Activated CD4-positive, CD25-positive, alpha-beta regulatory T cell treated with anti-CD3 and anti-CD28 coated beads, Interleukin-2, amount 50 U/mL, for 72 hours (primary cell): Measurements from ENCODE around the gene RALA.
"Not testable (repeated sequence)": the region's sequence is repeated elsewhere in the genome, so short reads cannot be mapped to it uniquely, and the experiment has no call there.

Experiments used
- DNase-seq: peaks from one replicate; pipeline ENCODE4 v3.0.0; 2021

Gene RALA

DNA sequence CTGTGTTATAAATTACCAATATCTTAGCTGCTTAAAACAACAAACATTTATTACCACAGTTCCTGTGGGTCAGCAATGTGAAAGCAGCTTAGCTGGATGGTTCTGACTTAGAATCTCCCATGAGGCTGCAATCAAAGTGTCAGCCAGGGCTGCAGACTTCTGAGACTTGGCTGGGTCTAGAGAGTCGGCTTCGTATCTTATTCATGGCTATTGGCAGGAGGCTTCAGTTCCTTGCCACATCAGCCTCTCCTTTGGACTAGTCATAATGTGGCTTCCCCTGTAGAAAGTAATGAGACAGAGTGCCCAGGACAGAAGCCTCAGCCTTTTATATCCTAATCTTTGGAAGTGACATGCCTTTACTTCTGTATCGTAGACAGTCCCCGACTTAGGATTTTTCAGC is 27.3 kb downstream of the RALA start:
- DNase-seq, result no peak

DNA sequence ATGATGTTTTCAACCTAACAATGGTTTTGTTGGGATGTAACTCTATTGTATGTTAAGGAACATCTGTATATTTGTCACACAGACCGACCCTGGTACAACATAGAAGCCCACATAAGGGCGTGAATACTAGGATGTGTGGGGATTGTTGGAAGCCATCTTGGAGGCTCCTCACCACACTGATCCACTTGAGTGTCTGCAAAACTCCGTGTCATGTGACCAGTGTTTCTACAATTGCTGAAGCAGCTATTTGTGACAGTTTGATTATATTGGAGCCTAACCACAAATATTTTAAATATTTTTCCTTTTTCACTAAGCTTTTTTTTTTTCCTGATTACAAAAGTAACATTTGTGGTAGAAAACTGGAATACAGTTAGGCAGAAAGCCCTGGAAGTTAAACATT is 27.9 kb downstream of the RALA start:
- no peak for DNase-seq

DNA sequence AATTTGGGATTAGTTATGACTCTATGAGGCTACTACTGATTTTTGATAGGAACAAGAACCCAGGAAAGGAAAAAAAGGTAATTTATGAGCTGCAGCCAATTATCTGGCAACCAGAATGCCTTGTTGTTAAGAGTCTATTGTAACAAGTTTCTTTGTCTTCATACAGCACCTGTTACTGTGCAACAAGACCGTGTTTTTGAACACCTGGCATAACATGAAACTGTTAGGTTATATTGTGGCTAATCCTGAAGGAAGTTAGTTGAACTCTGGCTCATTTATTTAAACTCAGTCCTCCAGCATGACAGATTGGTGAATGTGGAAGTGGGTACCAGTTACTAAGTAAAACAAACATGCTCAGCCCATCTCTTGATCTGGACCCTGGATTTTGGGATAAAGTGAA is 33.0 kb downstream of the RALA start:
- no peak for DNase-seq

DNA sequence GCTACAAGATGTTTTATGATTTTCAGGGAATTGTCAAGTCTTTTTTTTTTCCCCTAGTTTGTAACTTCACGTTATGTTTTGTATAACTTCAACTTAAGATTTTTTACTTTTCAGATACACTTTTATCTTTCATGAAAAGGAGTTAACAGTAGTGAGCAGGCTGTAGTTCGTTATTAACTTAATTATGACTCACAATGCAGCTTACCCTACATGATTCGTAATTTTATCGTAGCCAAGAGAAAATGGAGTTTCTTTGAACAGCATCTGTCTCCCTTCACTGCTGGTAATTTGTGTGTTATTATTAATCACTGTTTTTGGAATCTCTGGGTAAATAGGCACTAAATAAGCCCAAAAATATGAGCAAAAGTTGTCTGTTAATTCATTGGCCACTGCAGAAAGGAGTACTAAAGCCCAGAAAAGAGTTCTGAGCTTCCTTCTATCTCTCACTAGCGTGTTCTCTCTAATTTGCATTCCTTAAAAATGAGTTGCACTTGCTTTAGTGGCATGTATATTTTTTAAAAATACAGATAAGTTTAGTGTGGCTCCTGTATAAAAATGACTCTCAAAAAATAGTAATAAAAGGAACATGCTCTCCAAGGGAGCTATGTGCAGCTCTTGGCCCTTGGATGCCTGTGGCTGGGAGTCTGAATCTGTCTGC is 36.1 kb downstream of the RALA start:
- no peak for DNase-seq

DNA sequence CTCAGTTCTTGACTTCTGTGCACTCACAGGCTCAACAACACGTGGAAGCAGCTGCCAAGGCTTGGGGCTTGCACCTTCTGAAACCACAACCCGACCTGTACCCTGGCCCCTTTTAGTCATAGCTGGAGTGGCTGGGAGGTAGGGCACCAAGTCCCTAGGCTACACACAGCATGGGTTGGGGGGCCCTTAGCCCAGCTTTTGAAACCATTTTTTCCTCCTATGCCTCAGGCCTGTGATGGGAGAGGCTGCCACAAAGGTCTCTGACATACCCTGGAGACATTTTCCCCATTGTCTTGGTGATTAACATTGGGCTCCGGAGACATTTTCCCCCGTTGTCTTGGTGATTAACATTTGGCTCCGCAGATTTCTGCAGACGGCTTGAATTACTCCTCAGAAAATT is 38.6 kb downstream of the RALA start:
- DNase-seq, result no peak

DNA sequence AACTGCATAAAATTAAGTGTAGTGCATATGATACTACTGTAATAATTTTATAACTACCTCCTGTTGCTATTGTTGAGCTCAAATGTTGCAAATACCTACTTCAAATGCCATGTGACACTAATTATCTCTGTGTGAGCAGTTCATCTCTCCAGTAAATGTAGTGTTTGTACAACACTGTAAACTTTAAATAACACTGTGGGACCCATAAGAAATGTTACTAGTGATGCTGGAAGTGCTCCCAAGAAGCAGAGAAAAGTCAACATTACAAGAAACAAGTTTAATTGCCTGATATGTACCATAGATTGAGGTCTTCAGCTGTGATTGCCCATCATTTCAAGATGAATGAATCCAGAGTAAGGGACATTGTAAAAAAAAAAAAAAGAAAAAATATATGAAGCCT is 39.9 kb downstream of the RALA start:
- DNase-seq, result no peak

DNA sequence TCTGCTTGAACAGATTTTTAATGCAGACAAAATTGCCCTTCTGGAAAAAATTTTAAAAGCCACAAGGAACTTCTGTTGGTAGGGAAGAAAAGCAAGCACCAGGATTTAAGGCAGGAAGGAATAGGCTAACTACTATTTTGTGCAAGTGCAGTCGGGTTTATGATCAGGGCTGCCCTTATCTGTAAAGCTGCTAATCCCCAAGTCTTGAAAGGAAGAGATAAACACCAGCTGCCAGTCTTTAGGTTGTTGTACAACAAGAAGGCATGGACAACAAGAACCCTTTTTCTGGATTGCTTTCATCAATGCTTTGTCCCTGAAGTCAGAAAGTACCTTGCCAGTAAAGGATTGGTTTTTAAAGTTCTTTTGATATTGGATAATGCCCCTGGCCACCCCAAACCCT is 40.7 kb downstream of the RALA start:
- no peak for DNase-seq

DNA sequence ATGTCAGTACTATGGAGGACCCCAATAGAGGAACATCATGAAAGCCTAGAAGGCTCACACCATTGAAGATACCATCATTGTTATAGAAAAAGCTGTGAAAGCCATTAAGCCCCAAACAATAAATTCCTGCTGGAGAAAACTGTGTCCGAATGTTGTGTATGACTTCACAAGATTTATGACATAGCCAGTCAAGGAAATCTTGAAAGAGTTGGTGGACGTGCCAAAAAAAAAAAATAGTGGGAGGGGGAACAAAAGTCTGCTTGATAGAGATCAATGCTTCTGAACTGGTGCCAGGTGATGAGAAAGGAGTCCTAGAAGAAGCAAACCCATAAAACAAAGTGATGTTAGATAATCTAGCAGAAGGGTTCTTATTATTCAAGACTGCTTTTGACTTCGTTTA is 41.2 kb downstream of the RALA start:
- no peak for DNase-seq

DNA sequence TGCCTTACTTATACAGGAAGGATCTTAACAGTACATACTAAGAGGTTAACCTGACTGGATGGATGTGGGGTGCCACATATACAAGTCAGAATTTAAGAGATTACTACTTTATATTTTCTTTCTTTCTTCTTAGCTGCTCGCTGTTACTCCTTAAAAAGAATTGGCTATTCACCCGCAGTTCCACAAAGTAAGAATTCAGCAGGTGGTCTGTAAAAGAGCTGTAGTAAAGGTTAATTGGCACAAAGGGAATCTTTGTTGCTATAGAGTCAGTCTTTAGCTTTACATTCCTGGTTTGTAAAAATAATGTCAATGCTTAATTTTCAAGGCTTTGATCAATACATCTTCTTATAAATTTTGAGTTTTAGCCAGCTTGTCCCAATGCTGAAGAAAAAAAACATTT is 43.2 kb downstream of the RALA start:
- DNase-seq, result no peak

DNA sequence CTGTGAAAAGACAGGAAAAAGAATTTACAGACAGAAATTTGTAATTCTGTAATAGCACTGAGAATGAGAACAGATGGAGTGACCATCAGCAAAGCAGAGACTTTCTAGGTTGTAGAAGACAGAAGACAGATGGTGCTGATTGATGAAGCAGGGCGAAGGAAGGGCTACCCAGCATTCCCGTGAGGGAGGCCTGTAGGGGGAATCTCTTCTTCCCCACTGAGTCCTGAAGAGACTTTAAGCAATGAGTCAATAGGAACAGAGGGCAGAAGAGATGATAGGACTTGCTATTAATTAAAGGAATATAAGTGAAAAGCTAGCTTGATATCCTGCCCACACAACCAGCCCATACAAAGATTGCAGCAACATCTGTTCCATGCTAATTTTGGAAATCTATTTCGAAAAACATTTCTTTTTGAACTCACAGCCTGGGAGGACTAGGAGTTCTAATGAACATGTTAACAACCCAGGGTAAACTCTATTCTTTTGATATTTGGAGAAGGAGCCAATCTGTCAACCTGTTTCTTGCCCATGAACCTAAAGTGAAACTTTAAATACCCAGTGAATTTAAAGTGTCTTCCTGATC is 44.1 kb downstream of the RALA start:
- DNase-seq, result no peak

DNA sequence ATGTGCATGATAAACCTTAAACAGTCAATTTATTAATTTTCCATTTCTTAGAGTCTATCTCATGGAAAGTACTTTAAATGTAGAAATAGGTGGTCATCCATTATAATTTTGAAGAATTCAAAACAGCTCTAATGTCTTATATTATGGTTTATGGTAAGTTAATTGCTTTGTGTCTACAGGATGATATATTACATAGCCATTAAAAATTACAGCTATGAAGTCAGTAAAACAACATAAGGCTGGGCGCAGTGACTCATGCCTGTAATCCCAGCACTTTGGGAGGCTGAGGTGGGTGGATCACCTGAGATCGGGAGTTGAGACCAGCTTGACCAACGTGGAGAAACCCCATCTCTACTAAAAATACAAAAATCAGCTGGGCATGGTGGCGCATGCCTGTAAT is 44.9 kb downstream of the RALA start:
- DNase-seq, result not testable (repeated sequence)

DNA sequence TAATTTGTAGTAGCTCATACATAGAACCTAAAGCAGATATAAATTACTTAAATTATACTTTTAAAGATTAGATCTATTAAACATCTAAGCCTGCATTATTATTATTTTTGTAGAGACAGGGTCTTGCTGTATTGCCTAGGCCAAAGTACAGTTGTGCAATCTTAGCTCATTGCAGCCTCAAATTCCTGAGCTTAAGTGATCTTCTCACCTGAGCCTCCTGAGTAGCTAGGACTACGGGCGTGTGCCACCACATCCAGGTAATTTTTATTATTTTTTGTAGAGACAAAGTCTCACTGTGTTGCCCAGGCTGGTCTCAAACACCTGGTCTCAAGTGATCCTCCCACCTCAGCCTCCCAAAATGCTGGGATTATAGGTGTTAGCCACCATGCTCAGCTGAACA is 46.7 kb downstream of the RALA start:
- DNase-seq, result no peak

DNA sequence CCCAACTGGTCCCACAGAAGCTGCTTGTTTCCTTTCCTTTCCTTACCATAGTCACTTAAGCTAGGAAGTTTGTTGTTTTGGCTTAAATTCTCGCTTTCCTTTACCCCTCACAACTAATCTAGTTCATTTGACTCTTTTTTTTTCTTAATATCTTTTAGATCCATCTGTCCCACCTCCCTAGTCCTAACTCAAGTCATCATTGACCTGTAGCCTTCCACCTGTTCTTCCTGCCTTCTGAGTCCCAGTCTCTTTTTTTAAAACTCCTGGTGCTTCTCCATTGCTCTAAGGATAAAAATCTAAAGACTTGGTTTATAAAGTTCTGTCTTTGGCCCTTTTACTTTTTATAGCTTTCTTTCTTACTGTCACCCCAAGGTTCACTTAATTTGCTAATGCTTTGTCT is 47.6 kb downstream of the RALA start:
- no peak for DNase-seq

DNA sequence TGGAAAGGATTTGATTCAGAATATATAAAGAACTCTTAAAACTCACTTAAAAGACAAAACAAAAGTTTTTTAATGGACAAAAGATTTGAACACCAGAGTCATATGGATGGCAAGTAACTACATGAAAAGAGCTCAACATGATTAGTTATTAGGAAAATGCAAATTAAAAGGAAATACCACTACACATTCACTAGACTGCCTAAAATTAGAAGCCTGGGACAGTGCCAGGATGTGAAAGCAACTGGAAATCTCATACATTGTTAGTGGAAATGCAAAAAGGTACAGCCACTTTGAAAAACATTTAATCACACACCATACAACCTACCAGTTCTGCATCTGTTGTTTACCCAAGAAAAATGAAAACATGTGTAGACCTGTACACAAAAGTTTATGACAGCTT is 48.8 kb downstream of the RALA start:
- no peak for DNase-seq

DNA sequence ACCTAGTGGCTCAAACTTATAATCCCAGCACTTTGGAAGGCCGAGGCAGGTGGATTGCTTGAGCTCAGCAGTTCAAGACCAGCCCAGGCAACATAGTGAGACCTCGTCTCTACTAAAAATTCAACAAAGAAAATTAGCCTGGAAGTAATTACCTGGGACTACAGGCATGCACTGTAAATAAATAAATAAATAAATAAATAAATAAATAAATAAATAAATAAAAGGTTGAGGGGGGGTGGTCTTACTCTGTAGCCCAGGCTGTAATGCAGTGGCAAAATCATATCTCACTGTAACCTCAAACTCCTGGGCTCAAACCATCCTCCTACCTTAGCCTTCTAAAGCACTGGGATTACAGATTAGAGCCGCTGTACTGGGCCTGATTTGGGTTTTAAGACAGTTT is 50.5 kb downstream of the RALA start:
- DNase-seq, result no peak

DNA sequence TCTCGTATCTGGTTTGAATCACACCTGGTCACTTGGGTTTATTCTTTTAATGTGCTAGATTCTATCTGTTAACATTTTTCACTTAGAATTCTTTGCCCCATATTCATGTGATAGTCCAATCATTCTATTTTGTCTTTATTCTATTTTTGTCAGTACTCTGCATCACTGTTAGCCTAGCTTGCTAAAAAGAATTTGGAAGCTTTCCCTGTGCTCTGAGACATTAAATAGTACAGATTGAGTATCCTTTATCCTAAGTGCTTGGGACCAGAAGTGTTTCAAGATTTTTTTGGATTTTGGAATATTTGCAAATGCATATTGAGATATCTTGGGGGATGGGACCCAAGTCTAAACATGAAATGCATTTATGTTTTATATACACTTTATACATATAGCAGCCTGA is 51.0 kb downstream of the RALA start:
- no peak for DNase-seq

DNA sequence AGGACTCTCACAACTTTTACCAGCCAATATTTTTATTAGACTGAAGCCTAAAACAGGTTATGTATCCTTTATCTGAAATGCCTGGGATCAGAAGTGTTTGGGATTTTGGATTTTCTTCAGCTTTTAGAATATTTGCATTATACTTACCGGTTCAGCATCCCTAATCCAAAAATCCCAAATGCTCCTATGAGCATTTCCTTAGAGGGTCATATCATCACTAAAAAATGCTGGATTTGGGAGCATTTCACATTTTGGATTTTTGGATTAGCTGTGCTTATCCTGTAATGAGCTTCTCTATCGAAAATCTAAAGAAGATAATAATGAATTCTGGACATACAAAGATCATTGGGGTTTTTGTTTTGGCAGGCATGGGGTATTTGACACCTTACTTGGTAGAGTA is 53.0 kb downstream of the RALA start:
- DNase-seq, result no peak

DNA sequence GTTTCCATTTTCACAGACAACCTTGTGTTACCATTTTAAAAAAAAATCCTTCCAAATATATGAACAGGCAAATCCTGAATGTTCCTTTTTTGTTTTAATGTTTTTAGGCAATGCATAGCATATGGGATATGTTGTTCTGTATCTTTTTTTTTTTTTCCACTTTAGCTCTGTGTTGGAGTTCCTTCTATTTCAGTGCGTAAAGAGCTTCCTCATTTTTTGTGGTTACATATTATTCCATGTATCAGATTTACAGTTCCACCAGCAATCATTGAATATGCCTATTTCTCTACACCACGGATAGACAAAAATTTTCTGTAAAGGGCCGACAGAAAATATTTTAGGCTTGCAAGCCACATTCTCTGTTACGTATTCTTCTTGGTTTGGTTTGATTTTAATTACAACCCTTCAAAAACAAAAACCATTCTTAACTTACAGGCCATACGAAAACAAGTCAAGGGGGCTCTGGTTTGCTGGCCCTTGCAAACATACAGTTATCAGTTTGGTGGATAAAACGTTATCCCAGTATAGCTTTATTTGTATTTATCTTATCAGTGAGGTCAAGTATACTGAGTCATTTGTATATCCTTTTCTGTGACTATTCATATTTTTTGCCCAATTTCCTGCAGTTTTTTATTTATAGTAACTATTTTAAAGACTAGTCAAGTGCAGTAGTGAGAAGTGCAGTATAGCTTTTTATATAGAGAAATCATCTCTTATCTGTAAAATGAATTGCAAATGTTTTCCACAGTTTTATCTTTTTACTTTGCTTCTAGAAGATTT is 55.7 kb downstream of the RALA start:
- DNase-seq, result no peak

DNA sequence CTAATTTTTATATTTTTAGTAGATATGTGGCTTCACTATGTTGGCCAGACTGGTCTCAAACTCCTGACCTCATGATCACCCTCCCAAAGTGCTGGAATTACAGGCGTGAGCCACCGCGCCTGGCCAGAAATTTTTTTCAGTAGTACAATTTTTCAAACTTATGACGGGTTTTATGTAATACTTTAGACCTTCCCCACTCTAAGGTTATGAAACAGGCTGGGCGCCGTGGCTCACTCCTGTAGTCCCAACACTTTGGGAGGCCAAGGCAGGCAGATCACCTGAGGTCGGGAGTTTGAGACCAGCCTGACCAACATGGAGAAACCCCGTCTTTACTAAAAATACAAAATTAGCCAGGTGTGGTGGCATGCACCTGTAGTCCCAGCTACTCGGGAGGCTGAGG is 56.5 kb downstream of the RALA start:
- not testable (repeated sequence) for DNase-seq

DNA sequence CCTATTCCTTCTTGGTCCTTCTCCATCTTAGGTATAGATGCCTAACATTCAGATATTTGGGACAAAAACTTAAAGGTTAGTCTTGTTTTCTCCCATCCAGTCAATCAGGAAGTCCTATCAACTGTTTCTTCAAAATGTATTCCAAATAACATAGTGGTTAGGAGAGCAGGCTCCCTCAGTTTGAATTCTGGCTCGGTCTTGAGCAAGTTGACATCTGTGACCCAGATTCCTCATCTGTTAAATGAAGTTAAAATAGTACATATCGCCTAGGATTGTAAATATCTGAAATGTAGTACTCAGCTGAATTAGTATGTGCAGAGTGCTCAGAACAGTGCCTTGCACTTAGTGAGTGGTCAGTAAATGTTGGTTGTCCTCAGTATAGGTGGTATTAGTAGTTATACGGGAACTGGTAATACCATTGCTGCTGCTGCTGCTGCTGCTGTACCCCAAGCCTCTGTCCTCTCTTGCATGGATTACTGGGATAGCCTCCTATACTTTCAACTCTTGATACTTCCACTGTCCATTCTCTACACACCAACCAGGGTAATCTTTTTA is 58.6 kb downstream of the RALA start:
- no peak for DNase-seq

DNA sequence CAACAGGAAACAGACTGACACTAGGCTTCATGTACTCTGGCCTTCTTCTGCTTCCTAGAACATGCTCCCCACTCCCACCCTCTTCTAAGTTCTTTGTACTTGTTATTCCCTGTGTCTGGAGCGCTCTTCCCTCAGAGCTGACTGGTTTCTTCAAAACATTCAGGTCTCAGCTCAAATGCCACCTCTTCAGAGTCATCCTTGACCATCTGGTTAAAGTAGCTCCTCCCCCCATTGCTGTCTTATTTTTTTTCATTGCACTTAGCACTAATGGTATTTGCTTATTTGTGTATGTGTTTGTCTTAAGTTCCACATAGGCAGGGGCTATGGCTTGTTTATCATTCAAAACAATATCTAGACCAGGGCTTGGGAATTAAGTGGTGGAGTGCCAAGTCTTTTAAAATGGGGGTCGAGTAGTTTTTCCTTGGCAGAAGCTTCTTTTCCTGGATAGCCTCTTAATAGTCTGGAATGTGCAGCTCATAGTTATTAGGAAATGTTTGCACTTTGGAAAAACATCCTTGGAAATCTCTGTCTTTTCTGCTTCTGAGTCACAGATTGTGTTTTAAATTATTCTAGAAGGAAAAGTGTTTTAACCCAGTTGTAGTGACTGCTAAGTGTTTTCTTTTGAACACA is 60.0 kb downstream of the RALA start:
- no peak for DNase-seq

DNA sequence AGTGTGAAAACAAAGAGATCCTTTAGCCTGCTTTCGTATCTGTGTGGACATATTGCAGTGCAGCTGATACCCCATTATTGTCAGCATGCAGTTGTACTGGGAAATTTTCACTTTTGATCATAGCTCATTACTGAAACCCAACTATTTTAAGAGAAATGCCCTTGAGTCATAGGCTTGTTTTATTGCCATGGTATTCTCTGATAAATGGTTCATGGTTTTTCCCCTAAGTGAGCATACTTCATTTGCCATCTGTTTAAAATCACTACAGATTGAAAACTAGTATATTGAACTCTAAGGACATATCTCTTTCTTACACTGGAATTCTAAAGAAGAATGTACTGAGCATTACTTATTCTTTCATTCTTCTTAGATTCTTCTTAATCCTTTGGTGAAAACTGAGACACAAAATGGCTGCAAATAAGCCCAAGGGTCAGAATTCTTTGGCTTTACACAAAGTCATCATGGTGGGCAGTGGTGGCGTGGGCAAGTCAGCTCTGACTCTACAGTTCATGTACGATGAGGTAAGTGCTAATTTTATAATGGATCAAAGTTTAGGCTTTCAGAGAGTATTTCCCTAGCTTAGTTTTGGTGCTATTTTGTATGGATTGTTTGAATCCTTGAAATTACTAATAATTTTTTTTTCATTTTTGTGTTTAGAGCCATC is 63.0 kb downstream of the RALA start:
- no peak for DNase-seq
